Kidney epithelial cell (primary cell): ENCODE results near the gene LRRC45. TPM values are rescaled to one million over a fixed set of nuclear protein-coding genes. Genes with fewer than 3 reads are reported as not detected.

Source experiments
- DNase-seq: peaks from one replicate; pipeline ENCODE4 v3.0.0-alpha.2; 2010; ENCODE audit warnings: low read depth
- H3K27me3 ChIP-seq: 2 replicates; pipeline ENCODE4 v1.6.0; 2011; ENCODE audit warnings: low read length; ENCODE audit not compliant: control insufficient read depth, insufficient read depth
- H3K36me3 ChIP-seq: 2 replicates; pipeline ENCODE4 v1.5.1; 2011; ENCODE audit warnings: low read length; ENCODE audit not compliant: control insufficient read depth, insufficient read depth
- H3K4me3 ChIP-seq: 2 replicates; pipeline ENCODE4 v1.5.1; 2011; ENCODE audit warnings: low read depth, mild to moderate bottlenecking, control low read depth, low read length
- CTCF ChIP-seq: IDR thresholded peaks from 2 replicates; pipeline ENCODE4 v1.5.1; 2011; ENCODE audit warnings: mild to moderate bottlenecking, moderate library complexity, low read length, control low read depth, inconsistent platforms; ENCODE audit not compliant: insufficient read depth, poor library complexity, severe bottlenecking
- total RNA-seq: library from RNA; depleted of rRNA; stranded (reverse); fragments of >200 nt; gene quantifications from 2 replicates; pipeline ENCODE4 v1.2.3, GENCODE V29; 2015

Gene LRRC45
- total RNA-seq, 1 donor from 2014 or later, result 16.1 TPM

GRCh38 chr17:81993729-81994592 is 29.1 kb upstream of the LRRC45 start:
- H3K27me3 ChIP-seq, result no peaks in the 10 kb centered on the region
- TF ChIP-seq CTCF, result no peak
- H3K4me3 ChIP-seq, result no peak overlapping the region
- H3K36me3 ChIP-seq, result peaks cover 4% of the 10 kb centered on the region
- DNase-seq, result no peak

DNA sequence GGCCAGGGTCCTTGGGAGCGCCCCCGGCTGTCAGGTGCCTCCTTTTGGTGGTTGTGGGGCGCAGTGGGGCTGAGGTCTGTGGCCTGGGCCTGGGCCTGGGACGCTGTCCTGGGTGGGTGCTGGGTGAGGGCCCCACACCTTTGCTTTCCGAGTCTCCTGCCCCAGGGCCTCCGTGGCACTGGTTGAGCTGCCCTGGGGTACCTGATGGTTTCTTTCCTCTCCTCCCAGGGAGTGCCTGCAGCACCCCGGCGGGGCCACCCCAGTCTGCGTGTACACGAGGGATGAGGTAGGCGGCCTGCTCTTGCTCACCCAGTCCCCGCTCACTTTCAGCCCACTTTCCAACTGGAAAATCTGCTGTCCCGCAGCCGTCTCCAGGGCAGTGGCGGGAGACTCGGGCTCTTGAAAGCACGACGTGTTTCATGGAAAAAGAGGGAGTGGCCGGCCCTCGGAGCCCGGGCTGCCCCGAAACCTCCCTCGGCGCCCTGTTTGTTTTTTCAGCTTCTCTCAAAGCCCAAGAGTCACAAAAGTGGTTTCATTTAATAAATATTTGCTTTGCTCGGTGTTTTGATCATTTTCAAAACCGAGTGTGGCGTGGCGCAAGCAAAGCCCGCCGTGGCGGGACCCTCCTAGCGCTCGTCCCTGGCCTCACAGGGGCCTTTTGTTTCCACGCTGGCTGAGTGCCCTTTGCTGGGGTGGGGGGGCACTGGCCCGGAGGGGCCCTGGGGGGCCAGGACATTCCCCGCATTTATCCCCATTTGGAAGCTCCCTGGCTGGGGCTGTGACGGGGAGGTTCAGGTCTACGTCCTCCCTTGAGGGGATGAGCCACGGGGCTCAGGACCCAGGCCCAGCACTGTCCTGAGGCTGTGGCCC is 28.3 kb upstream of the LRRC45 start:
- no peaks in the 10 kb centered on the region for H3K27me3 ChIP-seq
- TF ChIP-seq CTCF, result no peak
- DNase-seq, result no peak
- peaks cover 1% of the 10 kb centered on the region for H3K36me3 ChIP-seq
- no peak overlapping the region for H3K4me3 ChIP-seq

GRCh38 chr17:81995463-81996231 is 27.5 kb upstream of the LRRC45 start:
- DNase-seq, result no peak
- TF ChIP-seq CTCF, result no peak
- Histone ChIP-seq H3K27me3 (no peaks in the 10 kb centered on the region), H3K36me3 (peaks cover 1% of the 10 kb centered on the region), H3K4me3 (no peak overlapping the region)

DNA sequence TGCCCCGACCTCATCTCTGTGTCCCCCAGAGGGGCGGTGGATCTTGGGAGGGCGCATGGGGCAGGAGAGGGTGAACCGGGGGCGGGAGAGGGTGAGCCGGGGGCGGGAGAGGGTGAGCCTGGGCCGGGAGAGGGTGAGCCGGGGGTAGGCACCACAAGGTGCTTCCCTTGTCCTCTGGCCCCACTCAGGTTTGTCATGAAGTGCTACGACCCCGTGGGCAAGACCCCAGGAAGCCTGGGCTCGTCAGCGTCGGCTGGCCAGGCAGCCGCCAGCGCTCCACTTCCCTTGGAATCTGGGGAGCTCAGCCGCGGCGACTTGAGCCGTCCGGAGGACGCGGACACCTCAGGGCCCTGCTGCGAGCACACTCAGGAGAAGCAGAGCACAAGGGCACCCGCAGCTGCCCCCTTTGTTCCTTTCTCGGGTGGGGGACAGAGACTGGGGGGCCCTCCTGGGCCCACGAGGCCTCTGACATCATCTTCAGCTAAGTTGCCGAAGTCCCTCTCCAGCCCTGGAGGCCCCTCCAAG is 26.8 kb upstream of the LRRC45 start:
- H3K27me3 ChIP-seq, result no peaks in the 10 kb centered on the region
- no peak overlapping the region for H3K4me3 ChIP-seq
- peaks cover 1% of the 10 kb centered on the region for H3K36me3 ChIP-seq
- no peak for TF ChIP-seq CTCF
- DNase-seq, result no peak

GRCh38 chr17:81996757-81997441 is 26.2 kb upstream of the LRRC45 start:
- DNase-seq, result no peak
- TF ChIP-seq CTCF, result no peak
- Histone ChIP-seq H3K27me3 (no peaks in the 10 kb centered on the region), H3K36me3 (peaks cover 1% of the 10 kb centered on the region), H3K4me3 (no peak overlapping the region)
